ENCODE data around the gene INO80.

The INO80 gene

GRCh38 chr15:40949756-40950207, 166.3 kb downstream of the INO80 start:
- TF ChIP-seq TAF1 (IDR thresholded peaks at IDR 0.05; ENCODE audit: borderline replicate concordance, insufficient read depth, low read length) = no peak
- TF ChIP-seq SIN3A (IDR thresholded peaks at IDR 0.05; ENCODE audit: borderline replicate concordance, insufficient read depth, low read length) = no peak
- no peak for TF ChIP-seq FOXP2 (optimal IDR thresholded peaks at IDR 0.05; ENCODE audit: borderline replicate concordance, extremely low read depth, extremely low read length, insufficient read depth)
- TF ChIP-seq POLR2AphosphoS5 (IDR thresholded peaks at IDR 0.05; ENCODE audit: low read depth, low read length) = no peak
- TF ChIP-seq REST (IDR thresholded peaks at IDR 0.05; ENCODE audit: insufficient read depth in 1 of 2, low read depth in 2 of 2, low read length in 2 of 2) = no peak

GRCh38 chr15:40948706-40949473, 167.2 kb downstream of the INO80 start:
- no peak for TF ChIP-seq FOXP2 (optimal IDR thresholded peaks at IDR 0.05; ENCODE audit: borderline replicate concordance, extremely low read depth, extremely low read length, insufficient read depth)
- no peak for TF ChIP-seq SIN3A (IDR thresholded peaks at IDR 0.05; ENCODE audit: borderline replicate concordance, insufficient read depth, low read length)
- no peak for TF ChIP-seq POLR2AphosphoS5 (IDR thresholded peaks at IDR 0.05; ENCODE audit: low read depth, low read length)
- TF ChIP-seq TAF1 (IDR thresholded peaks at IDR 0.05; ENCODE audit: borderline replicate concordance, insufficient read depth, low read length) = no peak
- no peak for TF ChIP-seq REST (IDR thresholded peaks at IDR 0.05; ENCODE audit: insufficient read depth in 1 of 2, low read depth in 2 of 2, low read length in 2 of 2)

GRCh38 chr15:40944510-40945296, 171.4 kb downstream of the INO80 start:
- TF ChIP-seq POLR2AphosphoS5 (IDR thresholded peaks at IDR 0.05; ENCODE audit: low read depth, low read length) (no peak), FOXP2 (optimal IDR thresholded peaks at IDR 0.05; ENCODE audit: borderline replicate concordance, extremely low read depth, extremely low read length, insufficient read depth) (no peak), TAF1 (IDR thresholded peaks at IDR 0.05; ENCODE audit: borderline replicate concordance, insufficient read depth, low read length) (no peak), REST (IDR thresholded peaks at IDR 0.05; ENCODE audit: insufficient read depth in 1 of 2, low read depth in 2 of 2, low read length in 2 of 2) (no peak), SIN3A (IDR thresholded peaks at IDR 0.05; ENCODE audit: borderline replicate concordance, insufficient read depth, low read length) (no peak)

- TF ChIP-seq FOXP2 (optimal IDR thresholded peaks at IDR 0.05; ENCODE audit: borderline replicate concordance, extremely low read depth, extremely low read length, insufficient read depth) = no peak
- TF ChIP-seq REST (IDR thresholded peaks at IDR 0.05; ENCODE audit: insufficient read depth in 1 of 2, low read depth in 2 of 2, low read length in 2 of 2) = no peak
These were observed 172.2 kb downstream of the INO80 start for GRCh38 chr15:40943764-40944365.

Data from PFSK-1 (cell line).